HepG2 (cell line): ENCODE data around the gene TOR1AIP1. TPM values are rescaled to one million over a fixed set of nuclear protein-coding genes. Genes with fewer than 3 reads are reported as not detected.

Source experiments
- FOXA3 ChIP-seq: IDR thresholded peaks from 2 replicates; pipeline ENCODE4 v1.6.1; 2016; ENCODE audit warnings: missing genetic modification reagents, missing compliant biosample characterization
- RAD51 ChIP-seq: fragments of 450-650 bp; IDR thresholded peaks from 2 replicates; pipeline ENCODE4 v1.6.1; 2016; ENCODE audit warnings: borderline replicate concordance
- ZNF230 ChIP-seq: sonication (generic); formaldehyde crosslinking; IDR thresholded peaks from 2 replicates; pipeline ENCODE4 v1.4.0; 2020; ENCODE audit warnings: mild to moderate bottlenecking, missing genetic modification reagents
- ZNF251 ChIP-seq: sonication (generic); formaldehyde crosslinking; IDR thresholded peaks from 2 replicates; pipeline ENCODE4 v1.9.0; 2021; ENCODE audit warnings: mild to moderate bottlenecking, missing genetic modification reagents
- ZNF34 ChIP-seq: sonication (generic); formaldehyde crosslinking; IDR thresholded peaks from 2 replicates; pipeline ENCODE4 v1.4.0; 2020; ENCODE audit warnings: mild to moderate bottlenecking, missing genetic modification reagents, borderline replicate concordance
- ZNF564 ChIP-seq: sonication (generic); formaldehyde crosslinking; IDR thresholded peaks from 2 replicates; pipeline ENCODE4 v1.8.1; 2023; ENCODE audit warnings: mild to moderate bottlenecking, missing genetic modification reagents
- ZNF589 ChIP-seq: sonication (generic); formaldehyde crosslinking; conservative IDR thresholded peaks from 2 replicates; pipeline ENCODE4 v1.8.0; 2022; ENCODE audit warnings: mild to moderate bottlenecking, moderate library complexity, missing genetic modification reagents
- ZNF703 ChIP-seq: sonication (generic); formaldehyde crosslinking; IDR thresholded peaks from 2 replicates; pipeline ENCODE4 v1.5.1; 2020; ENCODE audit warnings: missing genetic modification reagents, mild to moderate bottlenecking, moderate library complexity, borderline replicate concordance
- polyA plus RNA-seq, 8 experiments: library from polyadenylated mRNA; depleted of rRNA in 3 of 8; stranded (reverse) in 7 of 8; unstranded in 1 of 8; fragments of >200 nt; fragmentation: Illumina TruSeq in 4 of 8; extraction: Trizol in 4 of 8; gene quantifications; 2 replicates each; pipeline versions ENCODE4 v1.2.1 to v1.2.3, GENCODE V29; 2011 to 2016; ENCODE audit warnings: low read depth in 4 of 8, missing spikeins in 1 of 8, mixed read lengths in 1 of 8; ENCODE audit not compliant: insufficient read depth in 1 of 8
- total RNA-seq, 5 experiments: library from RNA; depleted of rRNA; stranded (reverse); fragments of >200 nt; fragmentation: Illumina TruSeq; extraction: Trizol; gene quantifications; 2 replicates each; pipeline ENCODE4 v1.2.3, GENCODE V29; 2016; ENCODE audit warnings: low read depth in 1 of 5
- TF ChIP-seq, protein P1 (sequence below): sonication (generic); formaldehyde crosslinking; conservative IDR thresholded peaks from 2 replicates; pipeline ENCODE4 v1.4.0; 2020; ENCODE audit warnings: mild to moderate bottlenecking, missing genetic modification reagents, moderate library complexity
- TF ChIP-seq, protein P2 (sequence below): IDR thresholded peaks from 2 replicates; pipeline ENCODE4 v1.6.1; 2018; ENCODE audit warnings: missing genetic modification reagents
- TF ChIP-seq, protein P3 (sequence below): sonication (generic); formaldehyde crosslinking; IDR thresholded peaks from 2 replicates; pipeline ENCODE4 v1.4.0; 2020; ENCODE audit warnings: mild to moderate bottlenecking, missing genetic modification reagents, borderline replicate concordance
- TF ChIP-seq, protein P4 (sequence below): sonication (generic); formaldehyde crosslinking; IDR thresholded peaks from 2 replicates; pipeline ENCODE4 v1.5.0; 2020; ENCODE audit warnings: mild to moderate bottlenecking, missing genetic modification reagents, borderline replicate concordance
- TF ChIP-seq, protein P5 (sequence below): sonication (generic); formaldehyde crosslinking; IDR thresholded peaks from 2 replicates; pipeline ENCODE4 v1.8.0; 2022; ENCODE audit warnings: mild to moderate bottlenecking, missing genetic modification reagents, moderate library complexity
- TF ChIP-seq, protein P6 (sequence below): IDR thresholded peaks from 2 replicates; pipeline ENCODE4 v1.6.1; 2012; ENCODE audit warnings: inconsistent platforms

Gene TOR1AIP1
- total and polyA plus RNA-seq, 2 of the 13 experiments (the other 11 are each of a cell fraction or from before 2014, with no cell fraction given): 15.6 to 29.0 TPM

DNA sequence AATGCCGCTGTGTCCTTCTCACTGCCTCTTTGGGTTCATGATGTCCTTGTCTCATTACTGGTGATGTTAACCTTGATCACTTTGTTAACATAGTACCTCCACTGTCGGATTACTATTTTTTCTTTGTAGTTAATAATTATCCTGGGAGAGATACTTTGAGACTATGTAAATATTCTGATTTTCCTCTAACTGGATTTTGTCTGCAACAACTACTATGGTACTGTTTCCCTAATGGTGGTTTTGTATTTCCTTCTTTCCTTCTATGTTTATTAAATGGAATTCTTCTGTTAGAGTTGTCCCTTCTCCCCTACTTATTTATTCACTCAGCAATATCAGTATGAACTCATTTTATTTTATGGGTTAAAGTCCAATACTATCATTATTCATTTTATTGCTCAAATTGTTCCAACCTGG, 8.6 kb upstream of the TOR1AIP1 start (continued):
- TF ChIP-seq RAD51 (no peak), ZNF589 (CRISPR knock-in tag) (no peak), ZNF34 (CRISPR knock-in tag) (no peak), ZNF251 (CRISPR knock-in tag) (no peak), ZNF703 (CRISPR knock-in tag) (no peak), FOXA3 (CRISPR knock-in tag) (peak; percentile 45), ZNF230 (CRISPR knock-in tag) (no peak), ZNF564 (CRISPR knock-in tag) (no peak)
- TF ChIP-seq, protein P1, sequence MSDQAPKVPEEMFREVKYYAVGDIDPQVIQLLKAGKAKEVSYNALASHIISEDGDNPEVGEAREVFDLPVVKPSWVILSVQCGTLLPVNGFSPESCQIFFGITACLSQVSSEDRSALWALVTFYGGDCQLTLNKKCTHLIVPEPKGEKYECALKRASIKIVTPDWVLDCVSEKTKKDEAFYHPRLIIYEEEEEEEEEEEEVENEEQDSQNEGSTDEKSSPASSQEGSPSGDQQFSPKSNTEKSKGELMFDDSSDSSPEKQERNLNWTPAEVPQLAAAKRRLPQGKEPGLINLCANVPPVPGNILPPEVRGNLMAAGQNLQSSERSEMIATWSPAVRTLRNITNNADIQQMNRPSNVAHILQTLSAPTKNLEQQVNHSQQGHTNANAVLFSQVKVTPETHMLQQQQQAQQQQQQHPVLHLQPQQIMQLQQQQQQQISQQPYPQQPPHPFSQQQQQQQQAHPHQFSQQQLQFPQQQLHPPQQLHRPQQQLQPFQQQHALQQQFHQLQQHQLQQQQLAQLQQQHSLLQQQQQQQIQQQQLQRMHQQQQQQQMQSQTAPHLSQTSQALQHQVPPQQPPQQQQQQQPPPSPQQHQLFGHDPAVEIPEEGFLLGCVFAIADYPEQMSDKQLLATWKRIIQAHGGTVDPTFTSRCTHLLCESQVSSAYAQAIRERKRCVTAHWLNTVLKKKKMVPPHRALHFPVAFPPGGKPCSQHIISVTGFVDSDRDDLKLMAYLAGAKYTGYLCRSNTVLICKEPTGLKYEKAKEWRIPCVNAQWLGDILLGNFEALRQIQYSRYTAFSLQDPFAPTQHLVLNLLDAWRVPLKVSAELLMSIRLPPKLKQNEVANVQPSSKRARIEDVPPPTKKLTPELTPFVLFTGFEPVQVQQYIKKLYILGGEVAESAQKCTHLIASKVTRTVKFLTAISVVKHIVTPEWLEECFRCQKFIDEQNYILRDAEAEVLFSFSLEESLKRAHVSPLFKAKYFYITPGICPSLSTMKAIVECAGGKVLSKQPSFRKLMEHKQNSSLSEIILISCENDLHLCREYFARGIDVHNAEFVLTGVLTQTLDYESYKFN: peak; percentile 61
- TF ChIP-seq, protein P2, sequence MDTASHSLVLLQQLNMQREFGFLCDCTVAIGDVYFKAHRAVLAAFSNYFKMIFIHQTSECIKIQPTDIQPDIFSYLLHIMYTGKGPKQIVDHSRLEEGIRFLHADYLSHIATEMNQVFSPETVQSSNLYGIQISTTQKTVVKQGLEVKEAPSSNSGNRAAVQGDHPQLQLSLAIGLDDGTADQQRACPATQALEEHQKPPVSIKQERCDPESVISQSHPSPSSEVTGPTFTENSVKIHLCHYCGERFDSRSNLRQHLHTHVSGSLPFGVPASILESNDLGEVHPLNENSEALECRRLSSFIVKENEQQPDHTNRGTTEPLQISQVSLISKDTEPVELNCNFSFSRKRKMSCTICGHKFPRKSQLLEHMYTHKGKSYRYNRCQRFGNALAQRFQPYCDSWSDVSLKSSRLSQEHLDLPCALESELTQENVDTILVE (CRISPR knock-in tag): no peak
- TF ChIP-seq, protein P3, sequence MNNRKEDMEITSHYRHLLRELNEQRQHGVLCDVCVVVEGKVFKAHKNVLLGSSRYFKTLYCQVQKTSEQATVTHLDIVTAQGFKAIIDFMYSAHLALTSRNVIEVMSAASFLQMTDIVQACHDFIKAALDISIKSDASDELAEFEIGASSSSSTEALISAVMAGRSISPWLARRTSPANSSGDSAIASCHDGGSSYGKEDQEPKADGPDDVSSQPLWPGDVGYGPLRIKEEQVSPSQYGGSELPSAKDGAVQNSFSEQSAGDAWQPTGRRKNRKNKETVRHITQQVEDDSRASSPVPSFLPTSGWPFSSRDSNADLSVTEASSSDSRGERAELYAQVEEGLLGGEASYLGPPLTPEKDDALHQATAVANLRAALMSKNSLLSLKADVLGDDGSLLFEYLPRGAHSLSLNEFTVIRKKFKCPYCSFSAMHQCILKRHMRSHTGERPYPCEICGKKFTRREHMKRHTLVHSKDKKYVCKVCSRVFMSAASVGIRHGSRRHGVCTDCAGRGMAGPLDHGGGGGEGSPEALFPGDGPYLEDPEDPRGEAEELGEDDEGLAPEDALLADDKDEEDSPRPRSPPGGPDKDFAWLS (CRISPR knock-in tag): no peak
- TF ChIP-seq, protein P4, sequence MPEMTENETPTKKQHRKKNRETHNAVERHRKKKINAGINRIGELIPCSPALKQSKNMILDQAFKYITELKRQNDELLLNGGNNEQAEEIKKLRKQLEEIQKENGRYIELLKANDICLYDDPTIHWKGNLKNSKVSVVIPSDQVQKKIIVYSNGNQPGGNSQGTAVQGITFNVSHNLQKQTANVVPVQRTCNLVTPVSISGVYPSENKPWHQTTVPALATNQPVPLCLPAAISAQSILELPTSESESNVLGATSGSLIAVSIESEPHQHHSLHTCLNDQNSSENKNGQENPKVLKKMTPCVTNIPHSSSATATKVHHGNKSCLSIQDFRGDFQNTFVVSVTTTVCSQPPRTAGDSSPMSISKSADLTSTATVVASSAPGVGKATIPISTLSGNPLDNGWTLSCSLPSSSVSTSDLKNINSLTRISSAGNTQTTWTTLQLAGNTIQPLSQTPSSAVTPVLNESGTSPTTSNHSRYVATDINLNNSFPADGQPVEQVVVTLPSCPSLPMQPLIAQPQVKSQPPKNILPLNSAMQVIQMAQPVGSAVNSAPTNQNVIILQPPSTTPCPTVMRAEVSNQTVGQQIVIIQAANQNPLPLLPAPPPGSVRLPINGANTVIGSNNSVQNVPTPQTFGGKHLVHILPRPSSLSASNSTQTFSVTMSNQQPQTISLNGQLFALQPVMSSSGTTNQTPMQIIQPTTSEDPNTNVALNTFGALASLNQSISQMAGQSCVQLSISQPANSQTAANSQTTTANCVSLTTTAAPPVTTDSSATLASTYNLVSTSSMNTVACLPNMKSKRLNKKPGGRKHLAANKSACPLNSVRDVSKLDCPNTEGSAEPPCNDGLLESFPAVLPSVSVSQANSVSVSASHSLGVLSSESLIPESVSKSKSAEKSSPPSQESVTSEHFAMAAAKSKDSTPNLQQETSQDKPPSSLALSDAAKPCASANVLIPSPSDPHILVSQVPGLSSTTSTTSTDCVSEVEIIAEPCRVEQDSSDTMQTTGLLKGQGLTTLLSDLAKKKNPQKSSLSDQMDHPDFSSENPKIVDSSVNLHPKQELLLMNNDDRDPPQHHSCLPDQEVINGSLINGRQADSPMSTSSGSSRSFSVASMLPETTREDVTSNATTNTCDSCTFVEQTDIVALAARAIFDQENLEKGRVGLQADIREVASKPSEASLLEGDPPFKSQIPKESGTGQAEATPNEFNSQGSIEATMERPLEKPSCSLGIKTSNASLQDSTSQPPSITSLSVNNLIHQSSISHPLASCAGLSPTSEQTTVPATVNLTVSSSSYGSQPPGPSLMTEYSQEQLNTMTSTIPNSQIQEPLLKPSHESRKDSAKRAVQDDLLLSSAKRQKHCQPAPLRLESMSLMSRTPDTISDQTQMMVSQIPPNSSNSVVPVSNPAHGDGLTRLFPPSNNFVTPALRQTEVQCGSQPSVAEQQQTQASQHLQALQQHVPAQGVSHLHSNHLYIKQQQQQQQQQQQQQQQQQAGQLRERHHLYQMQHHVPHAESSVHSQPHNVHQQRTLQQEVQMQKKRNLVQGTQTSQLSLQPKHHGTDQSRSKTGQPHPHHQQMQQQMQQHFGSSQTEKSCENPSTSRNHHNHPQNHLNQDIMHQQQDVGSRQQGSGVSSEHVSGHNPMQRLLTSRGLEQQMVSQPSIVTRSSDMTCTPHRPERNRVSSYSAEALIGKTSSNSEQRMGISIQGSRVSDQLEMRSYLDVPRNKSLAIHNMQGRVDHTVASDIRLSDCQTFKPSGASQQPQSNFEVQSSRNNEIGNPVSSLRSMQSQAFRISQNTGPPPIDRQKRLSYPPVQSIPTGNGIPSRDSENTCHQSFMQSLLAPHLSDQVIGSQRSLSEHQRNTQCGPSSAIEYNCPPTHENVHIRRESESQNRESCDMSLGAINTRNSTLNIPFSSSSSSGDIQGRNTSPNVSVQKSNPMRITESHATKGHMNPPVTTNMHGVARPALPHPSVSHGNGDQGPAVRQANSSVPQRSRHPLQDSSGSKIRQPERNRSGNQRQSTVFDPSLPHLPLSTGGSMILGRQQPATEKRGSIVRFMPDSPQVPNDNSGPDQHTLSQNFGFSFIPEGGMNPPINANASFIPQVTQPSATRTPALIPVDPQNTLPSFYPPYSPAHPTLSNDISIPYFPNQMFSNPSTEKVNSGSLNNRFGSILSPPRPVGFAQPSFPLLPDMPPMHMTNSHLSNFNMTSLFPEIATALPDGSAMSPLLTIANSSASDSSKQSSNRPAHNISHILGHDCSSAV (CRISPR knock-in tag): no peak
- TF ChIP-seq, protein P5, sequence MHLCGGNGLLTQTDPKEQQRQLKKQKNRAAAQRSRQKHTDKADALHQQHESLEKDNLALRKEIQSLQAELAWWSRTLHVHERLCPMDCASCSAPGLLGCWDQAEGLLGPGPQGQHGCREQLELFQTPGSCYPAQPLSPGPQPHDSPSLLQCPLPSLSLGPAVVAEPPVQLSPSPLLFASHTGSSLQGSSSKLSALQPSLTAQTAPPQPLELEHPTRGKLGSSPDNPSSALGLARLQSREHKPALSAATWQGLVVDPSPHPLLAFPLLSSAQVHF: no peak
- TF ChIP-seq, protein P6, sequence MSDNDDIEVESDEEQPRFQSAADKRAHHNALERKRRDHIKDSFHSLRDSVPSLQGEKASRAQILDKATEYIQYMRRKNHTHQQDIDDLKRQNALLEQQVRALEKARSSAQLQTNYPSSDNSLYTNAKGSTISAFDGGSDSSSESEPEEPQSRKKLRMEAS: no peak
